ENCODE results near the gene C17orf67.

The C17orf67 gene

GRCh38 chr17:56833809-56834379 lies at the start of gene C17orf67, which contains the start of gene DGKE:
Gene C17orf67 (minus strand): TSS chr17:56833920. CDS start chr17:56815810, 18,110 bp downstream.
Gene DGKE (plus strand): TSS chr17:56834151. CDS start chr17:56834796, 645 bp downstream.
- peak; percentile 92 for DNase-seq

GRCh38 chr17:56881685-56882295 lies 48.1 kb upstream of the C17orf67 start:
- DNase-seq = no peak

GRCh38 chr17:56880571-56880970 lies 46.9 kb upstream of the C17orf67 start:
- DNase-seq = no peak

GRCh38 chr17:56880133-56880532 lies 46.4 kb upstream of the C17orf67 start:
- DNase-seq = no peak

GRCh38 chr17:56879280-56879679 lies 45.6 kb upstream of the C17orf67 start:
- DNase-seq = no peak

- no peak for DNase-seq
Measured at GRCh38 chr17:56876766-56877179, 43.1 kb upstream of the C17orf67 start.

GRCh38 chr17:56870081-56870651 lies 36.4 kb upstream of the C17orf67 start:
- DNase-seq = no peak

- DNase-seq = no peak
Measured at GRCh38 chr17:56868716-56869115, 35.0 kb upstream of the C17orf67 start.

GRCh38 chr17:56867948-56868376 lies 34.2 kb upstream of the C17orf67 start:
- DNase-seq = no peak

- DNase-seq = no peak
Measured at GRCh38 chr17:56866496-56866895, 32.8 kb upstream of the C17orf67 start.

GRCh38 chr17:56866076-56866475 lies 32.4 kb upstream of the C17orf67 start:
- no peak for DNase-seq

GRCh38 chr17:56863974-56864373 lies 30.3 kb upstream of the C17orf67 start:
- no peak for DNase-seq

- no peak for DNase-seq
Measured at GRCh38 chr17:56861899-56862298, 28.2 kb upstream of the C17orf67 start.

- no peak for DNase-seq
Measured at GRCh38 chr17:56851008-56851407, 17.3 kb upstream of the C17orf67 start.

GRCh38 chr17:56850591-56850990 lies 16.9 kb upstream of the C17orf67 start:
- no peak for DNase-seq

- DNase-seq = no peak
Measured at GRCh38 chr17:56849131-56849530, 15.4 kb upstream of the C17orf67 start.

- DNase-seq = no peak
Measured at GRCh38 chr17:56847106-56847505, 13.4 kb upstream of the C17orf67 start.

- no peak for DNase-seq
Measured at GRCh38 chr17:56845934-56846333, 12.2 kb upstream of the C17orf67 start.

GRCh38 chr17:56842577-56842976 lies 8.9 kb upstream of the C17orf67 start:
- no peak for DNase-seq

- DNase-seq = no peak
Measured at GRCh38 chr17:56838687-56839086, 5.0 kb upstream of the C17orf67 start.

GRCh38 chr17:56835264-56835585 lies 1.5 kb upstream of the C17orf67 start:
- no peak for DNase-seq

- peak; percentile 75 for DNase-seq
Measured at GRCh38 chr17:56834380-56835263, 902 bp upstream of the C17orf67 start.

- DNase-seq = peak; percentile 83
Measured at GRCh38 chr17:56833057-56833808, 487 bp downstream of the C17orf67 start.

Data from COR-L47 (cell line).